ENCODE measurements around the gene PLD6. TPM values are rescaled to one million over a fixed set of nuclear protein-coding genes. Genes with fewer than 3 reads are reported as not detected.

PLD6 gene
- total and polyA plus RNA-seq, 2 donors (not counting 1 experiment from before 2014, with no cell fraction given), result 2.0 to 4.1 TPM

GRCh38 chr17:17180741-17181525, 25.2 kb downstream of the PLD6 start:
- no peak for DNase-seq
- intact Hi-C loops (cut with micrococcal nuclease), result loop anchor here (10.0 kb wide), 1 partner anchor 54 kb away; the partner anchor contains the start of gene FLCN
- Histone ChIP-seq H3K4me2 (replicated peaks; ENCODE audit: low read depth, low read length, poor library complexity, severe bottlenecking) (peak overlapping the region; percentile 64), H3K9me3 (ENCODE audit: control extremely low read depth in 1 of 3, control insufficient read depth in 2 of 3, insufficient read depth in 1 of 3, low read length in 2 of 3) (peaks cover 0 to 4% (median 0%) of the 10 kb centered on the region in 3 donors), H3K4me3 (ENCODE audit: control extremely low read depth in 1 of 5, extremely low read depth in 1 of 5, insufficient read depth in 1 of 5, low read depth in 2 of 5, low read length in 4 of 5) (no peak overlapping the region), H2AFZ (ENCODE audit: insufficient read depth, low read depth, low read length, poor library complexity, severe bottlenecking) (no peak overlapping the region), H3K27ac (ENCODE audit: low read length in 2 of 2) (peak overlapping the region; percentile 57 to 61), H3K9ac (ENCODE audit: low read length) (no peak overlapping the region), H3K4me1 (ENCODE audit: control insufficient read depth in 2 of 2, insufficient read depth in 2 of 2, low read length in 2 of 2) (peaks cover 24 to 47% of the 10 kb centered on the region in 2 donors), H4K20me1 (ENCODE audit: control insufficient read depth, insufficient read depth, low read length, poor library complexity, severe bottlenecking) (no peaks in the 10 kb centered on the region), H3K36me3 (replicated peaks in 1 of 2; ENCODE audit: control extremely low read depth in 1 of 2, control insufficient read depth in 1 of 2, extremely low read depth in 1 of 2, insufficient read depth in 2 of 2, low read length in 1 of 2) (peaks cover 12 to 61% of the 10 kb centered on the region in 2 experiments), H3K79me2 (ENCODE audit: control insufficient read depth, insufficient read depth, low read length) (no peaks in the 10 kb centered on the region), H3K27me3 (replicated peaks in 1 of 4; ENCODE audit: control extremely low read depth in 1 of 4, control insufficient read depth in 3 of 4, insufficient read depth in 4 of 4, low read length in 3 of 4) (no peaks in the 10 kb centered on the region)
- ChIA-PET POLR2A (interaction anchor here (0.6 kb wide), 1 partner anchor 42 kb away, joined by 3 read pairs; no protein-coding TSS in a partner anchor), CTCF (interaction anchor here (1.3 kb wide), 1 partner anchor 180 kb away, joined by 3 read pairs; no protein-coding TSS in a partner anchor)
- no peaks in the 10 kb centered on the region for H3K9me3 Mint-ChIP-seq (ENCODE audit: insufficient read depth)
- no peak for ATAC-seq (ENCODE audit: low read depth)
- H3K4me3 Mint-ChIP-seq, result peak overlapping the region; percentile 8
- H3K4me1 Mint-ChIP-seq, result peaks cover 56% of the 10 kb centered on the region
- H3K27ac Mint-ChIP-seq, result peak overlapping the region; percentile 93
- TF ChIP-seq CTCF (IDR thresholded peaks at IDR 0.05), result no peak
- TF ChIP-seq EZH2 (IDR thresholded peaks at IDR 0.05; ENCODE audit: borderline replicate concordance, insufficient read depth, low read depth, low read length, poor library complexity, severe bottlenecking), result no peak
- no peaks in the 10 kb centered on the region for H3K27me3 Mint-ChIP-seq
- 88% methylated on average over 5 of the region's 13 CpGs for WGBS (ENCODE audit: insufficient coverage)

- no peak overlapping the region for H3K9ac ChIP-seq (ENCODE audit: low read length)
- Mint-ChIP-seq H3K9me3 (ENCODE audit: insufficient read depth) (no peaks in the 10 kb centered on the region), H3K27me3 (no peaks in the 10 kb centered on the region), H3K27ac (peak overlapping the region; percentile 80), H3K4me1 (peaks cover 56% of the 10 kb centered on the region), H3K4me3 (no peak overlapping the region)
- H3K4me2 ChIP-seq (replicated peaks; ENCODE audit: low read depth, low read length, poor library complexity, severe bottlenecking), result no peak overlapping the region
- ChIA-PET POLR2A (no interaction called here), CTCF (no interaction called here)
- no peak overlapping the region for H3K4me3 ChIP-seq (ENCODE audit: control extremely low read depth in 1 of 5, extremely low read depth in 1 of 5, insufficient read depth in 1 of 5, low read depth in 2 of 5, low read length in 4 of 5)
- peak overlapping the region in 1 of 2 donors; percentile 35 for H3K27ac ChIP-seq (ENCODE audit: low read length in 2 of 2)
- H3K4me1 ChIP-seq (ENCODE audit: control insufficient read depth in 2 of 2, insufficient read depth in 2 of 2, low read length in 2 of 2), result peaks cover 32 to 49% of the 10 kb centered on the region in 2 donors
- intact Hi-C loops (cut with micrococcal nuclease), result loop anchor here (10.0 kb wide), 1 partner anchor 55 kb away; the partner anchor contains the start of gene FLCN
- H3K36me3 ChIP-seq (replicated peaks in 1 of 2; ENCODE audit: control extremely low read depth in 1 of 2, control insufficient read depth in 1 of 2, extremely low read depth in 1 of 2, insufficient read depth in 2 of 2, low read length in 1 of 2), result peaks cover 9 to 68% of the 10 kb centered on the region in 2 experiments
- H3K9me3 ChIP-seq (ENCODE audit: control extremely low read depth in 1 of 3, control insufficient read depth in 2 of 3, insufficient read depth in 1 of 3, low read length in 2 of 3), result peaks cover 0 to 4% (median 0%) of the 10 kb centered on the region in 3 donors
- ATAC-seq (ENCODE audit: low read depth), result no peak
- H3K27me3 ChIP-seq (replicated peaks in 1 of 4; ENCODE audit: control extremely low read depth in 1 of 4, control insufficient read depth in 3 of 4, insufficient read depth in 4 of 4, low read length in 3 of 4), result no peaks in the 10 kb centered on the region
- TF ChIP-seq CTCF (IDR thresholded peaks at IDR 0.05), result no peak
- no peak for TF ChIP-seq EZH2 (IDR thresholded peaks at IDR 0.05; ENCODE audit: borderline replicate concordance, insufficient read depth, low read depth, low read length, poor library complexity, severe bottlenecking)
- H2AFZ ChIP-seq (ENCODE audit: insufficient read depth, low read depth, low read length, poor library complexity, severe bottlenecking), result no peak overlapping the region
- no peaks in the 10 kb centered on the region for H3K79me2 ChIP-seq (ENCODE audit: control insufficient read depth, insufficient read depth, low read length)
- peaks cover 4% of the 10 kb centered on the region for H4K20me1 ChIP-seq (ENCODE audit: control insufficient read depth, insufficient read depth, low read length, poor library complexity, severe bottlenecking)
- 97% methylated on average over 9 of the region's 9 CpGs for WGBS (ENCODE audit: insufficient coverage)
- no peak for DNase-seq
Measured at GRCh38 chr17:17180141-17180603, 26.0 kb downstream of the PLD6 start.
